Liver (tissue), 9 donors: ENCODE data around the gene PON2. TPM values are rescaled to one million over a fixed set of nuclear protein-coding genes. Genes with fewer than 3 reads are reported as not detected.

Source experiments
- DNase-seq: peaks from one replicate; pipeline ENCODE4 v3.0.0-alpha.2; 2017; ENCODE audit warnings: low spot score
- H3K27ac ChIP-seq, 2 donors: one replicate each; pipeline ENCODE4 v1.7.0; 2013; ENCODE audit warnings: inconsistent platforms in 2 of 2, low read length in 2 of 2, control low read depth in 1 of 2, low read depth in 1 of 2, mild to moderate bottlenecking in 1 of 2
- H3K27me3 ChIP-seq, 4 donors: one replicate each; pipeline versions ENCODE4 v1.6.1 to v1.7.0; 2013; ENCODE audit warnings: low read length in 3 of 4, inconsistent platforms in 1 of 4, mild to moderate bottlenecking in 1 of 4, moderate library complexity in 1 of 4; ENCODE audit not compliant: control insufficient read depth in 4 of 4, insufficient read depth in 4 of 4
- H3K36me3 ChIP-seq, 4 donors: one replicate each; pipeline versions ENCODE4 v1.6.1 to v1.7.0; 2013; ENCODE audit warnings: low read length in 3 of 4, mild to moderate bottlenecking in 3 of 4, low read depth in 1 of 4, moderate library complexity in 1 of 4; ENCODE audit not compliant: control insufficient read depth in 4 of 4, insufficient read depth in 3 of 4
- H3K4me1 ChIP-seq, 4 donors: one replicate each; pipeline versions ENCODE4 v1.6.1 to v1.7.0; 2013; ENCODE audit warnings: low read length in 3 of 4, mild to moderate bottlenecking in 3 of 4, moderate library complexity in 1 of 4; ENCODE audit not compliant: control insufficient read depth in 4 of 4, insufficient read depth in 4 of 4
- H3K4me3 ChIP-seq, 3 donors: one replicate each; pipeline versions ENCODE4 v1.6.1 to v1.7.0; 2013; ENCODE audit warnings: low read length in 3 of 3, control low read depth in 1 of 3, low read depth in 1 of 3, mild to moderate bottlenecking in 1 of 3
- H3K9ac ChIP-seq, 2 donors: one replicate each; pipeline ENCODE4 v1.7.0; 2013; ENCODE audit warnings: low read length in 2 of 2, mild to moderate bottlenecking in 2 of 2, moderate library complexity in 2 of 2, control low read depth in 1 of 2, low read depth in 1 of 2
- H3K9me3 ChIP-seq, 4 donors: one replicate each; pipeline versions ENCODE4 v1.6.1 to v1.7.0; 2013; ENCODE audit warnings: low read length in 3 of 4; ENCODE audit not compliant: control insufficient read depth in 4 of 4
- ATF3 ChIP-seq: IDR thresholded peaks from 2 replicates; pipeline ENCODE4 v1.6.1; 2016; ENCODE audit warnings: antibody characterized with exemption
- CTCF ChIP-seq: fragments of 150-350 bp; IDR thresholded peaks from 2 replicates; pipeline ENCODE4 v1.5.1; 2017; ENCODE audit warnings: improper control_type of control experiment, low read depth, low read length; ENCODE audit not compliant: missing input control
- EGR1 ChIP-seq, 2 donors: IDR thresholded peaks; 2 replicates each; pipeline ENCODE4 v1.6.1; 2016 to 2018; ENCODE audit warnings: antibody characterized with exemption in 2 of 2, low read depth in 2 of 2
- FOXA1 ChIP-seq: IDR thresholded peaks from 2 replicates; pipeline ENCODE4 v1.6.1; 2016; ENCODE audit warnings: antibody characterized with exemption
- FOXA2 ChIP-seq: IDR thresholded peaks from 2 replicates; pipeline ENCODE4 v1.6.1; 2016; ENCODE audit warnings: antibody characterized with exemption
- GABPA ChIP-seq, 2 donors: IDR thresholded peaks in 1 of 2; conservative IDR thresholded peaks in 1 of 2; 2 replicates each; pipeline ENCODE4 v1.6.1; 2016; ENCODE audit warnings: antibody characterized with exemption in 2 of 2, mild to moderate bottlenecking in 1 of 2, moderate library complexity in 1 of 2
- HNF4A ChIP-seq, 2 donors: conservative IDR thresholded peaks; 2 replicates each; pipeline ENCODE4 v1.6.1; 2016; ENCODE audit warnings: antibody characterized with exemption in 2 of 2, mild to moderate bottlenecking in 2 of 2
- HNF4G ChIP-seq: IDR thresholded peaks from 2 replicates; pipeline ENCODE4 v1.6.1; 2016; ENCODE audit warnings: antibody characterized with exemption
- JUND ChIP-seq, 2 donors: IDR thresholded peaks; 2 replicates each; pipeline ENCODE4 v1.6.1; 2016; ENCODE audit warnings: antibody characterized with exemption in 2 of 2
- NR2F2 ChIP-seq: IDR thresholded peaks from 2 replicates; pipeline ENCODE4 v1.6.1; 2016; ENCODE audit warnings: antibody characterized with exemption
- RAD21 ChIP-seq, 2 donors: IDR thresholded peaks; 2 replicates each; pipeline ENCODE4 v1.6.1; 2016; ENCODE audit warnings: antibody characterized with exemption in 2 of 2, mild to moderate bottlenecking in 2 of 2
- REST ChIP-seq: IDR thresholded peaks from 2 replicates; pipeline ENCODE4 v1.6.1; 2016; ENCODE audit warnings: antibody characterized with exemption, mild to moderate bottlenecking
- RXRA ChIP-seq, 2 donors: IDR thresholded peaks; 2 replicates each; pipeline ENCODE4 v1.6.1; 2017 to 2018; ENCODE audit warnings: antibody characterized with exemption in 2 of 2, mild to moderate bottlenecking in 1 of 2
- SP1 ChIP-seq: IDR thresholded peaks from 2 replicates; pipeline ENCODE4 v1.6.1; 2018; ENCODE audit warnings: antibody characterized with exemption, mild to moderate bottlenecking
- TAF1 ChIP-seq: conservative IDR thresholded peaks from 2 replicates; pipeline ENCODE4 v1.6.1; 2016; ENCODE audit warnings: antibody characterized with exemption, mild to moderate bottlenecking
- YY1 ChIP-seq: IDR thresholded peaks from 2 replicates; pipeline ENCODE4 v1.6.1; 2016; ENCODE audit warnings: antibody characterized with exemption, mild to moderate bottlenecking
- ZBTB33 ChIP-seq: IDR thresholded peaks from 2 replicates; pipeline ENCODE4 v1.6.1; 2016; ENCODE audit warnings: antibody characterized with exemption
- WGBS: extraction: QIAGEN DNeasy Blood & Tissue Kit; methylation state at CpG from one replicate; pipeline ENCODE4 v1.1.7; 2013; 5-methylcytosine and 5-hydroxymethylcytosine counted together
- polyA plus RNA-seq, 2 donors: library from polyadenylated mRNA; stranded (reverse) in 1 of 2; unstranded in 1 of 2; fragments of 200-250 nt in 1 of 2; fragments of >200 nt in 1 of 2; fragmentation: Nextera tagmentation in 1 of 2; extraction: Ambion mirVana in 1 of 2; gene quantifications; one replicate each; pipeline versions ENCODE4 v1.2.1 to v1.2.3, GENCODE V29; 2013 to 2015
- total RNA-seq, 2 donors: library from RNA; depleted of rRNA; stranded (reverse); fragments of >200 nt; gene quantifications; one replicate each; pipeline ENCODE4 v1.2.3, GENCODE V29; 2014
- donor health status: healthy.
- donor health status: healthy.
- donor health status: healthy.
- donor health status: healthy.
- donor health status: healthy.

The PON2 gene
- total and polyA plus RNA-seq, 4 donors, result 99.1 to 276 (median 169) TPM

- 65% methylated on average over 2 of the region's 2 CpGs for WGBS
- no peak overlapping the region for H3K4me3 ChIP-seq
- no peaks in the 10 kb centered on the region for H3K4me1 ChIP-seq
- no peak for DNase-seq
- no peaks in the 10 kb centered on the region for H3K27me3 ChIP-seq
- H3K9ac ChIP-seq, result no peak overlapping the region
- H3K9me3 ChIP-seq, result no peaks in the 10 kb centered on the region
- no peak overlapping the region for H3K27ac ChIP-seq
- H3K36me3 ChIP-seq, result no peaks in the 10 kb centered on the region
- no peak for TF ChIP-seq YY1
- TF ChIP-seq SP1, result no peak
- TF ChIP-seq FOXA1, result no peak
- TF ChIP-seq HNF4A (conservative IDR thresholded peaks at IDR 0.05), result no peak
- no peak for TF ChIP-seq ZBTB33
- TF ChIP-seq GABPA (IDR thresholded peaks at IDR 0.05 in 1 of 2, conservative IDR thresholded peaks at IDR 0.05 in 1 of 2), result no peak
- no peak for TF ChIP-seq JUND (IDR thresholded peaks at IDR 0.05)
- no peak for TF ChIP-seq RXRA (IDR thresholded peaks at IDR 0.05)
- TF ChIP-seq NR2F2, result no peak
- no peak for TF ChIP-seq ATF3
- no peak for TF ChIP-seq FOXA2
- no peak for TF ChIP-seq EGR1 (IDR thresholded peaks at IDR 0.05; ENCODE audit: low read depth in 2 of 2)
- TF ChIP-seq RAD21 (IDR thresholded peaks at IDR 0.05), result no peak
Observed at GRCh38 chr7:95454438-95455045, 19.7 kb upstream of the PON2 start.

GRCh38 chr7:95446618-95447017 lies 11.8 kb upstream of the PON2 start:
- Histone ChIP-seq H3K9me3 (no peaks in the 10 kb centered on the region), H3K4me1 (peaks cover 3 to 10% (median 7%) of the 10 kb centered on the region in 4 donors), H3K9ac (no peak overlapping the region), H3K27me3 (no peaks in the 10 kb centered on the region), H3K27ac (no peak overlapping the region), H3K36me3 (no peaks in the 10 kb centered on the region), H3K4me3 (no peak overlapping the region)
- no peak for TF ChIP-seq RXRA (IDR thresholded peaks at IDR 0.05)
- no peak for TF ChIP-seq SP1
- TF ChIP-seq FOXA2, result no peak
- TF ChIP-seq FOXA1, result no peak
- TF ChIP-seq NR2F2, result no peak
- no peak for TF ChIP-seq ZBTB33
- TF ChIP-seq HNF4A (conservative IDR thresholded peaks at IDR 0.05), result no peak
- no peak for TF ChIP-seq CTCF
- TF ChIP-seq TAF1, result no peak
- no peak for TF ChIP-seq GABPA (IDR thresholded peaks at IDR 0.05 in 1 of 2, conservative IDR thresholded peaks at IDR 0.05 in 1 of 2)
- TF ChIP-seq REST, result no peak
- TF ChIP-seq HNF4G, result no peak
- TF ChIP-seq ATF3, result no peak
- TF ChIP-seq EGR1 (IDR thresholded peaks at IDR 0.05; ENCODE audit: low read depth in 2 of 2), result no peak
- DNase-seq, result no peak
- 99% methylated on average over 3 of the region's 3 CpGs for WGBS
